Transverse colon (tissue), 4 donors: Measurements from ENCODE around the gene FOXP1.

ENCODE experiments used
- EP300 ChIP-seq: sonication (generic); formaldehyde crosslinking; IDR thresholded peaks from one replicate; pipeline ENCODE4 v1.6.1; 2017; ENCODE audit warnings: antibody characterized with exemption, low read depth
- POLR2AphosphoS5 ChIP-seq, 3 donors: sonication (generic); formaldehyde crosslinking; IDR thresholded peaks; one replicate each; pipeline ENCODE4 v1.6.1; 2016; ENCODE audit warnings: antibody characterized with exemption in 3 of 3
- TF ChIP-seq, protein P1 (sequence below), 5 experiments: fragments of 200-600 bp in 3 of 5; fragments of 450-650 bp in 2 of 5; sonication (generic) in 3 of 5; IDR thresholded peaks; 1 replicate in 2 of 5; 2 replicates in 3 of 5; pipeline ENCODE4 v1.5.1; 2016 to 2017; ENCODE audit warnings: antibody characterized with exemption in 5 of 5, inconsistent platforms in 3 of 5, mild to moderate bottlenecking in 2 of 5, moderate library complexity in 1 of 5

DNA sequence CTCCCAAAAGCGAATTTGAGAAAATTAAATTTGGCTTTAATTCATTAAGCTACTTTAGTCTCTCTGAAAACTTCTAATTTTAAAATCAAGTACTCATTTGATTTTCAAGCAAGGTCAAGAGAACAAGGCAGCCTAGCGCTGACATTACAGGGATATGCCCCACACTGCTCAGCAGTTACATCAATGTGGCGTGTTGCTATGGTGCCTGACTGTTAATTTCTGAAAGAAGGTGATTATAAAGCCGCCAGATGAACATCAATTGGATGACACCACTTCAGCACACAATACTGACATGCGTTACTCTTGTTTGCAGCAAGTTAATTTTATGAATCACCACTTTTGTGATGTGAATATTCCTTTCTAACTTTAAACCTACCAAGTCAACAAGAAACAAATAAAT is 284.4 kb downstream of the FOXP1 start:
- TF ChIP-seq POLR2AphosphoS5 (IDR thresholded peaks at IDR 0.05) (no peak), EP300 (no peak)
- TF ChIP-seq, protein P1, sequence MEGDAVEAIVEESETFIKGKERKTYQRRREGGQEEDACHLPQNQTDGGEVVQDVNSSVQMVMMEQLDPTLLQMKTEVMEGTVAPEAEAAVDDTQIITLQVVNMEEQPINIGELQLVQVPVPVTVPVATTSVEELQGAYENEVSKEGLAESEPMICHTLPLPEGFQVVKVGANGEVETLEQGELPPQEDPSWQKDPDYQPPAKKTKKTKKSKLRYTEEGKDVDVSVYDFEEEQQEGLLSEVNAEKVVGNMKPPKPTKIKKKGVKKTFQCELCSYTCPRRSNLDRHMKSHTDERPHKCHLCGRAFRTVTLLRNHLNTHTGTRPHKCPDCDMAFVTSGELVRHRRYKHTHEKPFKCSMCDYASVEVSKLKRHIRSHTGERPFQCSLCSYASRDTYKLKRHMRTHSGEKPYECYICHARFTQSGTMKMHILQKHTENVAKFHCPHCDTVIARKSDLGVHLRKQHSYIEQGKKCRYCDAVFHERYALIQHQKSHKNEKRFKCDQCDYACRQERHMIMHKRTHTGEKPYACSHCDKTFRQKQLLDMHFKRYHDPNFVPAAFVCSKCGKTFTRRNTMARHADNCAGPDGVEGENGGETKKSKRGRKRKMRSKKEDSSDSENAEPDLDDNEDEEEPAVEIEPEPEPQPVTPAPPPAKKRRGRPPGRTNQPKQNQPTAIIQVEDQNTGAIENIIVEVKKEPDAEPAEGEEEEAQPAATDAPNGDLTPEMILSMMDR (IDR thresholded peaks at IDR 0.05) = no peak
